KMS-11 (cell line): ENCODE measurements around the gene KDM2A.
A peak's percentile ranks its signal among the peaks of the same experiment; 100 is the strongest.

Experiments
- H2AFZ ChIP-seq: fragments of 200-600 bp; sonication (generic); 2 replicates; pipeline ENCODE4 v1.6.1; 2016; ENCODE audit warnings: antibody characterized with exemption, mixed run types, low read depth
- H3K27ac ChIP-seq: fragments of 200-600 bp; sonication (generic); 2 replicates; pipeline ENCODE4 v1.6.1; 2016; ENCODE audit warnings: mild to moderate bottlenecking, mixed run types
- H3K27me3 ChIP-seq: fragments of 200-600 bp; sonication (generic); 2 replicates; pipeline ENCODE4 v1.6.1; 2017; ENCODE audit warnings: mild to moderate bottlenecking, low read depth, mixed run types, moderate library complexity; ENCODE audit not compliant: insufficient read depth
- H3K36me3 ChIP-seq: fragments of 200-600 bp; sonication (generic); 2 replicates; pipeline ENCODE4 v1.6.1; 2017; ENCODE audit warnings: mild to moderate bottlenecking, mixed run types; ENCODE audit not compliant: insufficient read depth
- H3K4me1 ChIP-seq: fragments of 200-600 bp; sonication (generic); 2 replicates; pipeline ENCODE4 v1.6.1; 2016; ENCODE audit warnings: mild to moderate bottlenecking, low read depth, mixed run types; ENCODE audit not compliant: poor library complexity, severe bottlenecking
- H3K4me2 ChIP-seq: fragments of 200-600 bp; sonication (generic); 2 replicates; pipeline ENCODE4 v1.7.0; 2016; ENCODE audit warnings: mild to moderate bottlenecking, mixed run types
- H3K4me3 ChIP-seq: fragments of 200-600 bp; sonication (generic); IDR thresholded peaks from 2 replicates; pipeline ENCODE4 v1.6.1; 2017; ENCODE audit warnings: low read depth, low read length, mixed read lengths; ENCODE audit not compliant: insufficient read depth
- H3K79me2 ChIP-seq: fragments of 200-600 bp; sonication (generic); 2 replicates; pipeline ENCODE4 v1.6.1; 2016; ENCODE audit warnings: low read depth, mixed run types; ENCODE audit not compliant: insufficient read depth
- H3K9ac ChIP-seq: fragments of 200-600 bp; sonication (generic); 2 replicates; pipeline ENCODE4 v1.6.1; 2016; ENCODE audit warnings: mild to moderate bottlenecking, mixed run types
- H4K20me1 ChIP-seq: fragments of 200-600 bp; sonication (generic); 2 replicates; pipeline ENCODE4 v1.6.1; 2016; ENCODE audit warnings: mild to moderate bottlenecking, mixed run types; ENCODE audit not compliant: insufficient read depth
- CTCF ChIP-seq: fragments of 200-600 bp; sonication (generic); conservative IDR thresholded peaks from 2 replicates; pipeline ENCODE4 v1.6.1; 2017; ENCODE audit warnings: low read depth, mild to moderate bottlenecking, antibody characterized with exemption, low read length, moderate library complexity, mixed read lengths

Gene KDM2A

GRCh38 chr11:67076202-67076601 lies 42.9 kb upstream of the KDM2A start:
- Histone ChIP-seq H3K4me2 (no peak overlapping the region), H3K27ac (no peak overlapping the region), H4K20me1 (no peaks in the 10 kb centered on the region), H3K4me3 (no peak overlapping the region), H3K4me1 (peaks cover 7% of the 10 kb centered on the region), H2AFZ (no peak overlapping the region), H3K9ac (no peak overlapping the region), H3K27me3 (no peaks in the 10 kb centered on the region), H3K79me2 (no peaks in the 10 kb centered on the region), H3K36me3 (no peaks in the 10 kb centered on the region)
- no peak for TF ChIP-seq CTCF

- Histone ChIP-seq H3K4me2 (no peak overlapping the region), H4K20me1 (no peaks in the 10 kb centered on the region), H3K4me3 (no peak overlapping the region), H3K9ac (no peak overlapping the region), H2AFZ (no peak overlapping the region), H3K27ac (no peak overlapping the region), H3K4me1 (peaks cover 7% of the 10 kb centered on the region), H3K27me3 (no peaks in the 10 kb centered on the region), H3K36me3 (no peaks in the 10 kb centered on the region), H3K79me2 (no peaks in the 10 kb centered on the region)
- no peak for TF ChIP-seq CTCF
These were observed 39.9 kb upstream of the KDM2A start for GRCh38 chr11:67079065-67079705.

- H3K9ac ChIP-seq = no peak overlapping the region
- no peaks in the 10 kb centered on the region for H3K79me2 ChIP-seq
- H3K4me1 ChIP-seq = peaks cover 7% of the 10 kb centered on the region
- H3K27ac ChIP-seq = no peak overlapping the region
- H3K36me3 ChIP-seq = no peaks in the 10 kb centered on the region
- H4K20me1 ChIP-seq = no peaks in the 10 kb centered on the region
- H3K4me2 ChIP-seq = no peak overlapping the region
- H3K4me3 ChIP-seq = no peak overlapping the region
- TF ChIP-seq CTCF = no peak
- H3K27me3 ChIP-seq = no peaks in the 10 kb centered on the region
- H2AFZ ChIP-seq = peak overlapping the region; percentile 18; the same call in 1 of the 2 replicates
These were observed 36.8 kb upstream of the KDM2A start for GRCh38 chr11:67082071-67082791.

- TF ChIP-seq CTCF = no peak
- Histone ChIP-seq H3K27ac (no peak overlapping the region), H3K4me2 (no peak overlapping the region), H2AFZ (no peak overlapping the region), H3K27me3 (no peaks in the 10 kb centered on the region), H3K9ac (no peak overlapping the region), H3K79me2 (no peaks in the 10 kb centered on the region), H3K36me3 (no peaks in the 10 kb centered on the region), H3K4me1 (peaks cover 6% of the 10 kb centered on the region), H3K4me3 (no peak overlapping the region), H4K20me1 (no peaks in the 10 kb centered on the region)
These were observed 35.2 kb upstream of the KDM2A start for GRCh38 chr11:67083786-67084366.
